ENCODE results near the gene FAM20B.

The FAM20B gene

DNA sequence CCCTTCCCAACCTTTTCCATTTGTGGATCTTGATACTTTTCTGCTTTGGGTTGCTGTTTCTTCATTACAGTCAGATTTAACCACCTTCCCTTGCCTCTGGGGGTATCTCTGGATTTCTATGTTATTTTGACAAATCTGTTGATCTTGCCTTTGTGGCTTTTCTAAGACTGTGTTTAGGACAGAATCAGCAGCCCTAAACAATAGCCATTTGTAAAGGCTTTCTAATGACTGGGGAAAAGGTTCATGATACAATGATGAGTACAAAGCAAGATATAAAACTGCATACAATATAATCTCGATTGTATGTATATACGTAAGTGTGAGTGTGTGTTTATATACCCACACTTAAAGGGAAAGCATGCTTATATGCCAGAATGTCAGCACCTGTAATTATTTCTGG lies 27.8 kb downstream of the FAM20B start:
- no peak for DNase-seq

DNA sequence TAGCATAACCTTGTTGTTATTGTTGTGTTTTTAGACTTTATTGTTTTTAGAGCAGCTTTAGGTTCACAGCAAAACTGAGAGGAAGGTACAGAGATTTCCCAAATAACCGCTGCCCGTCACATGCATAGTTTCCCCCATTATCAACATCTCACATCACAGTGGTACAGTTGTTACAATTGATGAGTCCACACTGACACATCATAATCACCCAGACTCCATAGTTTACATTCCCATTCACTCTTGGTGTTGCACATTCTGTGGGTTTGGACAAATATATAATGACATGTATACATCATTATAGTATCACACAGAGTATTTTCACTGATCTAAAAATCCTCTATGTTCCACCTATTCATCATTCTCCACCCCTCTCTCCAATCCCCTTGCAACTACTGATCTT lies 30.2 kb downstream of the FAM20B start:
- no peak for DNase-seq

DNA sequence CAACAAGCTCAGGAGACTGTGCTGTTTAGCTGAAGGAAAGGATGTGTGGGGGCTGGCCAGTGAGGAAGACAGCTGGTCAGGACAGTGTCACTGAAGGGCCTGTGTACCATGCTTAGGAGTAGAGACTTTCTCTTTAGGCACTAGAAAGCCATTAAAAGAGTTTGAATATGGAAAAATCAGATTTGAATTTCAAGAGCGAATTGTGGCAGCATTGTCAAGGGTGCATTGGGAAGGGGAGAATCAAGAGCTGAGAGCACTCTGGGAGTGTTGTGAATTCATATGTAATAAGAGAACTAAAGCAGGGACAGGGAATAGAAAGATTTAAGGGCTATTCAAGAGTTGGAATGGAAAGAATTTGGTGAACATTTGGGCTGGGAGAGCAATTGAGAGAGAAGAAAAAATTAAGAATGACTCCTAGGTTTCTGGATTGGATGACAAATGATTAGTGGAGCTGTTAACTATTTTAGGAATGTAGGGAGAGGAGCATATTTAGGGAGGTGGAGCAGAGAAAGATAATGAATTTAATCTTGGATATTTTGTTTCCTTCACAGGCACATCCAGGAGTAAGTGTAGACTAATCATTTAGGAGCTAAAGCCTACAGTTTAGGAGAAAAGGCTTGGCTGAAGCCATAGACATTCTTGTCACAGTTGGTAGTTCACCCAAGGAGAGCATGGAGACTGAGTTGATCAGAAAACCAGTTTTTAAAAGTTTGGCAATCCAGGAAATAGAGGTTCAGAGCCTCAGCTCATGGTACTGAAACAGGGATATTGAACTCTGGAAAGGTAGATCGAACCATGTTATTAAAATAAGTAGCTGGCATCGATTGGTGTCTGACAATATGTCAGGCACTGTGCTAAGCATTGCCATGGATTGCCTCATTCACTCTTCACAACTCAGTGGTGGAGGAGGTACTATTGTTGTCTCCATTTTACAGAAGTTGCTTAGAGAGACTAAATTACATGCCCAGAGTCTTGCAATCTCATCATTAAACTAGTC lies 33.1 kb downstream of the FAM20B start:
- DNase-seq, result no peak

DNA sequence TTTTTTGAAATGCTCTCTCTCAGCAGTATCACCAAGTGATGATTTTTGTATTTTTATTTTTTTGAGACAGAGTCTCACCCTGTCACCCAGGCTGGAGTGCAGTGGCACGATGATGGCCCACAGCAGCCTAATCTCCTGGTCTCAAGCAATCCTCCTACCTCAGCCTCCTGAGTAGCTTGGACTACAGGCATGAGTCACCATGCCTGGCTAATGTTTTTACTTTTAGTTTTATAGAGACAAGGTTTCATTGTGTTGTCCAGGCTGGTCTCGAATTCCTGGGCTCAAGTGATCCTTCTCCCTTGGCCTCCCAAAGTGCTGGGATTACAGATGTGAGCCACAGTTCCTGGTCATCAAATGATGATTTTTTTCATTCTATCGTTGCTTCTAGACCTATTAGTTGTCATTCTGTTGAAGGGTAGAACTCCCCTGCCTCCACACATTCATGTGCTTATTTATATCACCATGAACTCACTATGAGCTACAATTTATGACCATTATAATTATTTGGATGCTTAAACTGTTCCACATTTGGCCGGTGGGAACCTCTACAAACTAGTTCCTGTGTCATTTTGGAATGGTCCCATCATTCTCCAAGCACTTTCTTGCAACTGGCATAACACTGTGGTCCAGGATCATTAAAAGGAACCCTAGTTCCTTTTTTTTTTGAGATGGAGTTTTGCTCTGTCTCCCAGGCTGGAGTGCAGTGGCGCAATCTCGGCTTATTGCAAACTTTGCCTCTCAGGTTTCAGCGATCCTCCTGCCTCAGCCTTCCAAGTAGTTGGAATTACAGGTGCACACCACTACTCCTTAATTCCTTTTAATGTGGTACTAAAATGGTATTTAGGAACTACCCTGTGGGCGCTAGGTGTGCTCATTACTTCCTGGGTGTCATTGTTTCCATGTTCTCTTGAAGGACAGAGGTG lies 35.9 kb downstream of the FAM20B start:
- no peak for DNase-seq

DNA sequence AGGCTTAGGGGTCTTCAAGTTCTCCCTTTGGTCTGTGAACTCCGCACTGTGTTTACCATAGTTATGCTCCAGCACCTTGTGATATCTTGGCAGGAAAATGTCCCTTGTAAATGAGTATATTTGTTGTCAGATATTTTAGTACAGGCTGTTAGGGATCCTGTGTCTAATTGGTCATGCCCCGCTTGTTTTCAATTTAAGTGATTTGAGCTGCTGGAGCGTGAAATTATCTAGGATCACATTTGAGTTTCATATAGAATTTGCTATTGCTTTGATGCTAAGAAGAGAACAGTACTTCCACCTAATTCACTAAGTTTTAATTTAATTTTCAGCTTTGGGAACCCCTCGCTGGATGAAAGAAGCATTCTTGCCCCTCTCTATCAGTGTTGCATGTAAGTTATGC lies 40.8 kb downstream of the FAM20B start:
- no peak for DNase-seq

DNA sequence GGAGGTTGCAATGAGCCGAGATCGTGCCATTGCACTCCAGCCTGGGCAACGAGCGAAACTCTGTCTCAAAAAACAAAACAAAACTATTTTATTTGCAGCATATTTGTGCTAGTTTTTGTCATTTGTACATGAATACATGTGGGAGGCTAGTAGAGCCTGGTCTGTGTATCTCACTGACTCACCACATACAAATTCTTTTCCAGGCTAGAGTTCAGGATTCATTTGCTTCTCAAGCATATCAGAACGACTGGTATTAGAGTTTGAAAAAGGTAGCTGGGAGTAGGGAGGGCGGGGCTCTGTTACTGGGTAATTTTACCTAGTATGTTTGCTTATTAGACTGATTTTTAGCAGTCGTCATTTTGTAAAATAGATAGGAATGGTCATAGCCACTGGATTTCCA lies 51.7 kb downstream of the FAM20B start:
- no peak for DNase-seq

DNA sequence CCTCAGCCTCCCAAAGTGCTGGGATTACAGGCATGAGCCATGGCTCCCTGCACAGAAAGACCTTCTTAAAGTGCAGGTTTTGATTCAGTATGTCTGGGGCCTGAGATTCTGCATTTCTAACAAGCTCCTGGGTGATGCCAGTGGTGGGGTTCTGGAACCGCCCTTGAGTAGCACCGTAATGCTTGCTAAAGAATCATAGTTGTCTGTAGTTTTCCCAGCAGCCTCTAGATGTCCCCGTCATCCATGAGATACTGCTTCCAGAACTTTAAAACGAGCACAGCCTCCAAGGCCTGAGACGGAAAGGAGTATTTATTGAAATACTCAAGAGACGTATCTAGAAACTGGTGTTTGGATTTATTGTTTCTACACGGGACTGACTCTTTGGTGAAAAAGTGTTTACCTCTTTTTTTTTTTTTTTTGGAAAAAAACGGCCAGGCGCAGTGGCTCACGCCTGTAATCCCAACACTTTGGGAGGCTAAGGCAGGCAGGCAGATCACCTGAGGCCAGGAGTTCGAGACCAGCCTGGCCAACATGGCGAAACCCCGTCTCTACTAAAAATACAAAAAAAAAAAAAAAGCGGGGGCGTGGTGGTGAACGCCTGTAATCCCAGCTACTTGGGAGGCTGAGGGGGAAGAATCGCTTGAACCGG lies 53.5 kb downstream of the FAM20B start:
- peak; percentile 50 for DNase-seq

DNA sequence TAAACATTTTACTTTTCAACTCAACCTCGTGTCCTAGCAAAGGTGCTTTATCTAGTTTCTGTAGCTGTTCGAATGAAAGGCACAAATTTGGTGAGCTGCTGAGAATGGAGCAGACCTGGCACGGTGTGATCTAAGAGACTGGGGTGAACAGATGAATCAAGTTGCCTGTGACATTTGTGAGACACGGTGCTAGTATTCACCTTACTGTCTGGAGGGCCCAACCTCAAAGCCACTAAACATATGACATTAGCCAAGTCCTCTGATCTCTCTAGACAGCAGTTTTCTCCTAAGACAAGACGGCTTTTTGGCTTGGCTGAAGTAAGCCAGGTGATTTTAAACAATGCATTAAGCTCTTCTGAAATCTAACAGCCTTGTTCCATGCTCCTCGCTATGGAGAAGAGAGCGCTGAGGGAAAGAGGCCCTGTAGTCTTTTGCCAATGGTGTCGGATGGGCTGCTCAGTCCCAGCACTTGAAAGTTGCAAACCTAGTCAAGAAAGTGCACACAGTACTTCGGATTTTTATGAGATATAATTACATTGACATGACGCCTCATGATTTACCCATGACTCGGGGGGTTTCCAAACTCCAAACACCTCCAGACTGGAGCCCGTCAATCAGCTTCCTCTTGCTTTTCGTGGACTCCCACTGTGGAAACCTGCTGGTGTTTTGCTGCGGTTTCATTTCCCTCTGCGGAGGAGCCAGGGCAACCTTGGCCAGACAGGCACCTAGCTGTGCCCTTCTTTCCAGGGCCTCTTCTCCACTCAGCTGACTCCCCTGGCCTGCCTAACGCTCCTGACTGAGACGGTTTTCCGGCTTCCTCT lies 55.4 kb downstream of the FAM20B start:
- DNase-seq, result no peak

DNA sequence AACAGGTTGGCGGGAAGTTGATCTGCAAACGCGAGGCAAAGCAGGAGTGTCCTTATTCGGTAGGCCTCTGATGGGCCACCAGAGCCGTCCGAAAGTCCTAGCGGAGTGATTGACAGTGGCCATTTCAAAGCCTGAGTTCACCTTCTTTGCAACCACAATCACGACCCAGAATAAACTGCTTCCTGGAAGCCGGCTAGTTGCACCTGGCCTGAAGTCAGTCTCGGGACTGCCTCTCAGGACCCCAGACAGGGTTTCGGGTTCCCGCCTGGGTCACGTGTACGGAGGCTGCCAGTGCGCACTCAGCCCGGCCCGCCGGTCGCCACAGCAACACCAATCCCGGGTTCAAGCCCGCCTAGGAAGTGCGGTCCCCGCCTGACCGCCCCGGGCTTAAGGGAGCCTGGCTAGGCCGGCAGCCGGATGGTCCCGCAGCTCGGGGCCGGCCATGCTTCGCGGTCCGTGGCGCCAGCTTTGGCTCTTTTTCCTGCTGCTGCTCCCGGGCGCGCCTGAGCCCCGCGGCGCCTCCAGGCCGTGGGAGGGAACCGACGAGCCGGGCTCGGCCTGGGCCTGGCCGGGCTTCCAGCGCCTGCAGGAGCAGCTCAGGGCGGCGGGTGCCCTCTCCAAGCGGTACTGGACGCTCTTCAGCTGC lies 56.1 kb downstream of the FAM20B start, which contains the start of gene TOR3A:
Gene TOR3A, plus strand, starts transcription at position 384 of the 646 bp plus-strand sequence. Its CDS starts 59 bp downstream, at position 443.
- peak; percentile 77 for DNase-seq

DNA sequence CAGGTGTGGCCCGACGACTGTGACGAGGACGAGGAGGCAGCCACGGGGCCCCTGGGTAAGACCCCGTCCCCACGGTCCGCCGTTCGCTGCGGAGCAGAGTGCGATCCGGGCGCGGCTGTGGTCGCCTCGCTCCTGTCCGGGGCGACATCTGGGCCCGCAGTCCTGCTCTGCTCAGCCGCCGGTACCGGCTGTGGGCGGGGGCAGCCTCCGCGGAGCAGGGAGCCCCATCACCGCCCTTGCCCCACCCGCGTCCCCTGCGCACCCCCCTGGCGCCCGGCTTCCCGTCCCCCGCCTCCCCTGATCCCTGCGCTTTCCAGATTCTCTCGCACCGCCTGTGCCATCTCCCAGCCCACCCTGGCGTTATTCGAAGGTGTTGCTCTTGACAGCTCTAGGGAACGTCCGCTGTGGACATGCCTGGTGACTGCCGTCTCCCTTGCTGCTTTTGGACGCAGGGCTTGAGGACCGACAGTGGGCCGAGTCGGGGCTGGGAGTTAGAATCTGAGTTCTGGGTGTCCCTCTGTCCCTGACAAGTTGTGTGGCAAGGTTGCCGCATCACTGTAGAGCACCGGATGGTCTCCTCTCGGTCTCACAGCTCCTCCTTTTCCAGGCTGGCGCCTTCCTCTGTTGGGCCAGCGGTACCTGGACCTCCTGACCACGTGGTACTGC lies 56.8 kb downstream of the FAM20B start:
- no peak for DNase-seq

DNA sequence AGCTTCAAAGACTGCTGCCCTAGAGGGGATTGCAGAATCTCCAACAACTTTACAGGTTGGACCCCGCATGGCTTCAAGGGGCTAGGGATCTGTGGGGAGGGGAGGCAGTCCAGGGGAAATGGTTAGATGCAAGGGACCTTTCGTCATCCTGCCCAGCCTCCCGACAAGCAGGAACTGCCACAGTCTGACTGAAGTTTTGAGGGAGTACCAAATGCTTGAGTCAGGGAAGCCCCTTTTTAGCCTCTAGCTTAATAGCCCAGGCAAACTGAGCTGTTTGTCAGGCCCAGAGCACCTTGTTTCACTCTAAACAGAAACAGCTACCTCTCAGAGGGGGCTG lies 57.3 kb downstream of the FAM20B start:
- no peak for DNase-seq

DNA sequence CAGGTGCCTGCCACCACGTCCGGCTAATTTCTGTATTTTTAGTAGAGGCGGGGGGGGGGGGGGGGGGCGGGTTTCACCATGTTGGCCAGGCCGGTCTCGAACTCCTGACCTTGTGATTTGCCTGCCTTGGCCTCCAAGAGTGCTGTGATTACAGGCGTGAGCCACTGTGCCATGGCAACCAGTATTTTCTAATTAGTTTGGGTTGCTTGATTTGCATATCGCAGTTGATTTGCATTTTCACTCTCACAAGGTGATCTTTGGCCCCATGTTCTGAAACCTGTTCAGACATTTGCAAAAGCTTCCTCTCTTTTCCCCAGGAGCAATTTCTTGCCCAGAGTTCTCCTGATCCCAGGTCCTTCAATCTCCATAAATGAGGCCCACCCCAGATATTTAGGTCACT lies 57.8 kb downstream of the FAM20B start:
- no peak for DNase-seq

DNA sequence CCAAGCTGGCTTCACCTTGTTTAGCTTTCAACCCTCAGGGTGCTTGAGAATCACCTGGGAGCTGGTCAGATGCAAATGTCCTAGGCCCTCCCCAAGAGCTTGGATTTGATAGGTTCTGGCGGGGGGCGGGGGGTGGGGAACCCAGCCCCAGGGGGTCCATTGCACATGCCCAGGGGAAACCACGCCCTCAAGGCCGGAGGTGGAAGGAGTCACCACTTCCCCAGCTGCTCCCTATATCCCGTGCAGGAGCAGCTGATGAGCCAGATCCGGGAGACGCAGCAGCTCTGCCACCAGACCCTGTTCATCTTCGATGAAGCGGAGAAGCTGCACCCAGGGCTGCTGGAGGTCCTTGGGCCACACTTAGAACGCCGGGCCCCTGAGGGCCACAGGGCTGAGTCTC lies 62.0 kb downstream of the FAM20B start:
- no peak for DNase-seq

DNA sequence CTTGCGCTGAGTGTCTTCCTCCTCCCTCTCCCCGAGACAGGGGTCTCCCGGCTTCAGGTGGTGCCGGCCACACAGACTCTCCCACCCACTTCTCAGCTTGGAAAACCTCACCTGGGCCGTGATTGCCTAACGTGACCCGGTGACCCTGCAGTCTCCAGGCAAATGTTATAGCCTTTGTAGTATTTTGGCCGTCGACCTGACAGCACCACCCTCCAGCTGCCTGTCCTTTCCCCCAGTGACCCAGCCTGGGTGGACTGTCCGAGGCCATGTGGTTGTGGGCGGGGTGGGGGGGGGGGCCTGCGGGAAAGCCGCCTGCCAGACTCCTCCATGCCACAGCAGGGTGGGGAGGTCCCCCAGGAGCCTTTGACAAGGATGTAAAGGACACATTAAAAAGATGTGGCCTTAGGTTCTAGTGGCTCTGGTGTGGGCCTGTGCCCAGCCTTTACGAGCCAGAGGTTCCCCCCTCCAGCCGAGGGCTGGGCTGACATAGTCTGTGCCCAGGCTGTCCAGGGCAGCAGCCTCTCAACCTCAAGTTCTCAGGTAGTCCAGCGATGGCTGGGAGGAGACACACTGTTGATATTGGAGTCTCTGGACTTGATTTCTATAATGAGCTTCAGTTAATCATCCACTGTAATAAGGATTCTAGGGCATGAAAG lies 64.3 kb downstream of the FAM20B start:
- DNase-seq, result no peak

DNA sequence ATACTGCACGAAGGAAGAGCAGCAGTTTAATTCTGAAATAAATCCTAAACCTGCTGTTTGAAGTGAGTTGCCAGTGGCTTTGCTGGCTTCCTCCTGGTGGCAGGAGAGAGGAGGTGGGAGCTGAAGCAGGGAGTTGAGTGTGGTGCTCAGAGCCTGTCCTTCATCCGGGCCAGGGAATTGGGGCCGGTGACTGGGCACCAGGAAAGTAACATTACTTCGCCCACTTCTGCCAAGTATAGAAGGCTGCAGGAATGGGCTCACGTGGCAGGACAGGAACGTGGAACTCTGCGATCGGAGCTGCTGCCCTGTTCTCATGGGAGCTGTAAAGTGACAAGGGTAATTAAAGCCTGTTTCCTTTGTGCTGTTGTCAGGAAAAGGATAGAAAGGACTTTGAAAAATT lies 64.8 kb downstream of the FAM20B start:
- no peak for DNase-seq

DNA sequence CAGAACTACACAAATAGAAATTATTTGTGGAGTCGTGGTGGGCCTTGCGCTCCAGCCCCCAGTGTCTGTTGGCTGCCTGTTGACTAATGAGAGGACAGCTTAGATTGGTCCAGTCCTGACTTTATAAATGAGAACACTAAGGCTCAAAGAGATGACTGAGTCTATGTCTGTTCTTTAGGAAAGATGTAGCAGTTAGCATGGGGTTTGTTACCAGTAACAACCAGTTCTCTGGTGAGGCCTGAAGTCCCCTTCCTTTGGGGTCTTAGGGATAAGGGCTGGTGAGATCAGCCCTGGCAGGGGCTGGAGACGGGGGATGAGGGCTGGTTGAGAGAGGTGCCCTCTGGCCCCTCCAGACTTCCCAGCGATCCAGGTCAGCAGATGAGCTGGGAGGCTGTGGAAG lies 65.2 kb downstream of the FAM20B start:
- DNase-seq, result no peak

DNA sequence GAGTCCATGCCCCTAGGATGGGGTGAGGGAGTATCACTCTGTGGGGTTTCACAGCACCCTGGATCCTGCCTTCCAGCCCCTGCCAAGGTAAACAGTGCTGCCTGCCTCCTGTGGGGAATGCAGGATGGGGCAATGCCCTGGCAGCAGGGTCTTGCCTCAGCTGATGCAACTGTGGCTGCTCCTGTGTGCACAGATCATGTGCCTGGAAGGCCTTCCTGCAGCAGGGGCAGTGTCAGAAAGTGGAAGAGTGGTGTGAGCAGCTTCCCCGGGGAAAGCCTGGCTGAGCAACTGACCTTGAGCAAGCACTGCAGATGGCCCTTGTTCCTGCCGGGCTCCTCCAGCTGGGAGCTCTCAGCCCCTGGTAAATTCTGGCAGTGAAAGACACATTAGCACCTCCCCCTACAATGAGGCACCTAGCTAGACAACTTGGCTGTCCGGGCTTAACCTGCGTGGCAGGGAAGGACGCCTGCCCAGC lies 66.0 kb downstream of the FAM20B start:
- no peak for DNase-seq

DNA sequence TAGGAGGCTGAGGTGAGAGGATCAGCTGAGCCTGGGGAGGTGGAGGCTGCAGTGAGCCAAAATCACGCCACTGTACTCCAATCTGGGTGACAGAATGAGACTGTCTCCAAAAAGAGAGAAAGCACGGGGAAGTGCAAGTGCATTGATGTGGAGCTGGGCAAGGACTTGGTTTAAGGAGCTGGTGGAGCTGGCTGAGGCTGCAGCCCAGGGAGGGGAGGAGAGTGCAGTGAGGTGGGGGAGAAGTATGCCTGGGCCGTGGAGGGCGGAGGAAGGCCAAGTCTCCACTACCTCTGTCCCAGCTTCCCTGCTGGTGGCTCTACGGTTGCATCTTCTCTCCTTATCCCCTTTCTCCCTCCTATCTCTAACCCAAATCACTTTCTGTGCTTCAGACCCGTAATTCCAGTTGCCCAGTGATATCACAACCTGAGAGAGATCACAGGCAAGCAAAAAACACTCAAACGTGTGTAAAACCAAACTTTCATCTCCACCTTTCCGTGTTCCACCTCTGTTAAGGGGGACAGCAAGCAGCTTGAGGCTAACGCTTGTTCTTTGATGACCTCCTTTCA lies 67.3 kb downstream of the FAM20B start:
- no peak for DNase-seq

DNA sequence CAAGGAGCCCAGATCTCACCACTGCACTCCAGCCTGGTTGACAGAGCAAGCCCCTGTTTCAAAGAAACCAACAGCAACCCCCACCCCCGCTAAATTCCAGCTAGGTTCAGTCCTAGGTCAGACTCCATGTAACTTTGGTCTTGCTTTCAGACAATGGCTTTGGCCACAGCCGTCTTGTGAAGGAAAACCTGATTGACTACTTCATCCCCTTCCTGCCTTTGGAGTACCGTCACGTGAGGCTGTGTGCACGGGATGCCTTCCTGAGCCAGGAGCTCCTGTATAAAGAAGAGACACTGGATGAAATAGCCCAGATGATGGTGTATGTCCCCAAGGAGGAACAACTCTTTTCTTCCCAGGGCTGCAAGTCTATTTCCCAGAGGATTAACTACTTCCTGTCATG lies 69.1 kb downstream of the FAM20B start:
- DNase-seq, result no peak

DNA sequence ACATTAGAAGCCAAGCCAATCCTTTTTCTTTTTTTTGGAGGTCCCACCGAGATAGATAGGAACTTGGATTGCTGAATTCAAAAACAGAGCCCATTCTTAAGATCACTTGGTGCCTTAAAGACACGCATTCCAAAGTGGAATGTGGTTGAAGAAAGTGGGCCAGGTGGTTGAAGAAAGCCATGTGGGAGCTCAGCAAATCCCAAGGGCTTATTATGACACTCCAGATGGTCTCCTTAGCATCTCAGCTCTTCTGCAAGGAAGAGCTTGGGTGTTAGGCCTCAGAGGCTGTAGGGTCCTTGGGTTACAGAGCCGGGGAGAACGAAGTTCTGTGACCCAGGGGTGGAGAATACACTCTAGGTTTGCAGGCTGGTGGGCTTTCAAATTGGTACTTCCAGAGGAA lies 69.7 kb downstream of the FAM20B start:
- no peak for DNase-seq
